Measurements from ENCODE around the gene PAQR6. TPM values are rescaled to one million over a fixed set of nuclear protein-coding genes. Genes with fewer than 3 reads are reported as not detected.

The PAQR6 gene
- total and polyA plus RNA-seq, 2 of the 8 experiments (the other 6 are each of a cell fraction or from before 2014, with no cell fraction given) = 7.1 to 11.3 TPM

GRCh38 chr1:156228501-156228900, 19.4 kb downstream of the PAQR6 start:
- ChIA-PET POLR2A (ENCODE audit: partially characterized antibody) (interaction anchor here (0.7 to 12.7 kb wide), 6 partner anchors 14 to 162 kb away, joined by 3 to 82 read pairs (median 4); partner anchors contain the start of genes BGLAP and PAQR6), CTCF (ENCODE audit: partially characterized antibody) (interaction anchor here (1.3 to 47.2 kb wide), 3 partner anchors 32 to 132 kb away, joined by 3 to 1265 read pairs (median 14); partner anchors contain the start of gene SEMA4A)
- no peaks in the 10 kb centered on the region for H3K4me1 ChIP-seq (replicated peaks in 1 of 4; ENCODE audit: control insufficient read depth in 3 of 4, insufficient read depth in 4 of 4, low read length in 3 of 4)
- H3K23me2 ChIP-seq (ENCODE audit: low read depth, low read length) = no peaks in the 10 kb centered on the region
- H2BK120ac ChIP-seq (replicated peaks; ENCODE audit: low read depth, low read length) = no peak overlapping the region
- H3K4me3 ChIP-seq (ENCODE audit: extremely low read depth in 1 of 4, insufficient read depth in 2 of 4, low read depth in 3 of 4, low read length in 4 of 4) = no peak overlapping the region
- H3K4ac ChIP-seq (replicated peaks; ENCODE audit: insufficient read length, low read depth, low read length) = no peak overlapping the region
- H4K20me1 ChIP-seq (replicated peaks in 1 of 2; ENCODE audit: control insufficient read depth in 1 of 2, insufficient read depth in 2 of 2, low read length in 2 of 2) = peaks cover 0 to 5% of the 10 kb centered on the region in 2 experiments
- H3K14ac ChIP-seq (ENCODE audit: insufficient read length) = no peak overlapping the region
- H3K9me3 ChIP-seq (ENCODE audit: insufficient read depth in 2 of 2, low read depth in 1 of 2, low read length in 1 of 2) = no peaks in the 10 kb centered on the region
- H3K79me2 ChIP-seq (ENCODE audit: control insufficient read depth in 1 of 2, insufficient read depth in 2 of 2, low read length in 2 of 2) = 0 out of 4 replicates have a peak, but pooled peaks cover 0 to 8% of the 10 kb centered on the region in 2 experiments
- no peak overlapping the region for H3K27ac ChIP-seq (ENCODE audit: low read depth, low read length)
- no peak overlapping the region for H2BK15ac ChIP-seq (ENCODE audit: low read length)
- H2AK5ac ChIP-seq (ENCODE audit: low read depth, low read length) = no peak overlapping the region
- no peaks in the 10 kb centered on the region for H3K27me3 ChIP-seq (replicated peaks in 1 of 4; ENCODE audit: control insufficient read depth in 3 of 4, extremely low read depth in 1 of 4, insufficient read depth in 3 of 4, low read length in 3 of 4)
- 88% methylated on average over 7 of the region's 7 CpGs; no CpG with 5 or more reads in 1 of the 2 experiments for WGBS, 2 experiments (ENCODE audit: extremely low coverage in 1 of 2, insufficient coverage in 1 of 2, insufficient read length in 1 of 2, insufficient replicate concordance in 2 of 2, low coverage in 1 of 2, low lambda C conversion rate in 2 of 2, missing lambda C conversion rate in 1 of 2)
- no peak overlapping the region for H4K5ac ChIP-seq (ENCODE audit: insufficient read length, low read depth, low read length)
- no peak overlapping the region for H2BK5ac ChIP-seq (ENCODE audit: low read depth, low read length)
- peaks cover 4 to 20% (median 9%) of the 10 kb centered on the region in 4 experiments; a peak in 7 of 8 replicates for H3K36me3 ChIP-seq (ENCODE audit: control insufficient read depth in 2 of 4, insufficient read depth in 4 of 4, low read length in 3 of 4)
- DNase-seq (ENCODE audit: low read depth in 1 of 2, low spot score in 2 of 2) (no peak), FAIRE-seq (no peak)
- H3K18ac ChIP-seq (ENCODE audit: extremely low read depth, low read length) = no peak overlapping the region
- no peak overlapping the region for H2AFZ ChIP-seq (ENCODE audit: low read length)
- no peak overlapping the region for H2BK12ac ChIP-seq (ENCODE audit: low read depth, low read length)
- no peak overlapping the region for H3K56ac ChIP-seq (replicated peaks; ENCODE audit: insufficient read length, low read depth, low read length)
- no peak overlapping the region for H2BK20ac ChIP-seq (ENCODE audit: low read length)
- no peak overlapping the region for H4K91ac ChIP-seq (replicated peaks; ENCODE audit: insufficient read length, low read length)
- H3K23ac ChIP-seq (ENCODE audit: insufficient read length) = no peak overlapping the region
- H3K9ac ChIP-seq (replicated peaks in 1 of 4; ENCODE audit: extremely low read depth in 1 of 4, low read depth in 3 of 4, low read length in 3 of 4) = no peak overlapping the region
- peak overlapping the region; percentile 64; the same call in 1 of the 2 replicates for H4K8ac ChIP-seq (ENCODE audit: extremely low read depth, insufficient read depth, low read length)
- peaks cover 3% of the 10 kb centered on the region for H3K79me1 ChIP-seq (ENCODE audit: low read depth, low read length)
- H3K4me2 ChIP-seq (ENCODE audit: insufficient read depth in 1 of 2, low read depth in 2 of 2, low read length in 2 of 2) = no peak overlapping the region
- no peak for TF ChIP-seq CHD2 (IDR thresholded peaks at IDR 0.05; ENCODE audit: low read length)
